Breast epithelium (tissue), 3 donors: Measurements from ENCODE around the gene CRYBB2.

Experiments used
- CTCF ChIP-seq, 3 donors: fragments of 450-650 bp; IDR thresholded peaks; one replicate each; pipeline ENCODE4 v1.5.1; 2016 to 2017; ENCODE audit warnings: antibody characterized with exemption in 3 of 3, mild to moderate bottlenecking in 3 of 3, moderate library complexity in 3 of 3
- POLR2A ChIP-seq: fragments of 450-650 bp; IDR thresholded peaks from one replicate; pipeline ENCODE4 v1.6.1; 2016; ENCODE audit warnings: antibody characterized with exemption, mild to moderate bottlenecking, moderate library complexity
- POLR2AphosphoS5 ChIP-seq, 3 donors: sonication (generic); formaldehyde crosslinking; IDR thresholded peaks; one replicate each; pipeline ENCODE4 v1.6.1; 2017; ENCODE audit warnings: antibody characterized with exemption in 3 of 3

GRCh38 chr22:25216230-25216629 is 3.2 kb upstream of the CRYBB2 start:
- TF ChIP-seq CTCF (IDR thresholded peaks at IDR 0.05) (no peak), POLR2A (no peak), POLR2AphosphoS5 (IDR thresholded peaks at IDR 0.05) (no peak)
